ENCODE measurements around the gene GNB1.
"Not testable (repeated sequence)": the region's sequence is repeated elsewhere in the genome, so short reads cannot be mapped to it uniquely, and the experiment has no call there.

GNB1 gene

DNA sequence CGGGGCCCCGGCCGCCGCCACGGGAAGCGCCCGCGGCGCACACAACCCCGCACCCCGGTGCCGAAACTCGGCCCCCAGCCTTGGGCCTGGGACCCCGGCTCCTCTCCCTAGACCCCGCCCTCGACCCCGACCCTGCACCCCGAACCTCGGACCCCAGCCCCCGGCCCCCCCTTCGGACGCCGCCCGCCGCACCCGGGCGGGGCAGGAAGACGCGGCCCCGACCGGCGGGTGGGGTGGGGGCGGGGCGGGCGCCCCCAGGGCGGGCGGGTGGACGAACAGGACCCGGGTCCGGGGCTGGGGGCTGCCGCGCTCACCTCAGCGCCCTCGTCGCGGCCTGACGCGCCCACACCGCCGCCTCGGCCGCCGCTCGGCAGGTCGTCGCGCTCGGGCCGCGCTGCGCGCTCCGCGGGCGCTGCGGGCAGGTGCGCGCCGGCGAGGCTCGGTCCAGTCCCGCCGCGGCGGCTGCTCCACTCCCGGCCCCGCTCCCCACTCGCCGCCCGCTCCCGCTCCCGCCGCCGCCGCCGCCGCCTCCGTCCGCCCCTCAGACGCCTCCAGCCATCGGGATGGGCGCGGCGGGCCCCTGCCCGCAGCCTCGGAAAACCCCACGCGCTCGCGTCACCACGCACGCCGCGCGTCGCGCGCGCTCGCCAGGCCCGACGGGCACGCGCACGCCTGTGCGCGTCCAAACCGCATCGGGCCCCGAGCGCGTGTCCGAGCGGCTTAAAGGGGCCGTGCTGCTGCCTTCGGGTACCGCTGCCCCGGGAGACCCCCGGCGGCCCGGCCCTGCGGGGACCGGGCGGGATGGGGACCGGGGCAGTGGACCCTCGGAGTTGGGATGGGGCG lies at the start of gene GNB1:
TSS of gene GNB1 (minus strand) at position 582 of the 843 bp plus-strand sequence. CDS start 65,634 bp downstream, outside the sequence.
- peak; percentile 91 to 98 (median 94) for DNase-seq

DNA sequence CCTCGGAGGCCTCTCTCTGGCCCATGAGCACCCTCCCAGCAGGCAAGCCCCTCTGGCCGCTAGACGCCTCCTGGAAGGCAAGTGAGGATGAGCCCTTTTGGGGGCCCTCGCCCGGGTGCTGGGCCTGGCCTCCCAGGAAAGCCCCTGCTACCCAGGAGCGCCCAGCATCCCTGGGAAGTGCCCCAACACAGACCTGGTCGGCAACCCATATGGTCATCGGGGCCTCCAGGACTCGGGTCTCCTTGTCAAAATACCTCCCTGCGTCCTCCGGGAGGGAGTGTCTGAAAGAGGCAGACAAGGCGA lies 49.2 kb upstream of the GNB1 start:
- no peak for DNase-seq

DNA sequence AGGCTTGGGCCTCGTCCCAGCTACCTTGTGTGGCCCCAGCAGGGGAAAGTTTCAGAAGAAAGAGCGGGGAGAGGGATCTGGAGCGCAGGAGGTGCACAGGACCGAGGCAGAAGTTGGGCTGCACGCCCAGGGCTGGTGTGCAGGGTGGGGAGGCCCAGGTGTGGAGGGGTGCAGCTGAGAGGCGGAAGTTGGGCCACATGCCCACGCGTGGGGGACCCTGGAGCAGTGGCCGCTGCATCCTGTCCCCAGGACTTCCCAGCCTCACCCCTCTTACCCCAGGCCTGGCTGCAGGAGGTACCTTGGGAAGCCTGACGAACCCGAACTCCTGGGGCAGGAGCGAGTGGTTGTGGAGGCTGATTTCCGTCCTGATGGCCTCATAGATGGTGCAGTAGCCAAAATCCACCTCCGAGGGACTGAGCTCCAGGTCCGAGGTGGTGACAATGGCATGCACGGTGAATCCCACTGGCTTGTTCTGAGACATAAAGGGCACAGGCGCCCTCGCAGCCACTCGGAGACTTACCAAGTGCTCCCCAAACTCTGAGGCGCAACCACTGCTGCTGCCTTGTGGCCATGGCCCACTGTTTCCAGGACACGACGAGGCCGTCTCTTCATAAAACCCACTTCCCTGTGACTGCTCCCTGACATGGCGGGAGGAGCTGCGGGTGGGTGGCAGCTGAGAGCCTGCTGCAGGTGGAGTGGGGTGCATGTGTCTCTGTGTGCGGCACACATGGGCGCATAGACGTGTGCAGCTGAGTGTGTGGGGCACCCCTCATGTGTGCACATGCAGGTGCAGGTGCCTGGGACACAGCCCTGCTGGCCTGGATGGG lies 48.6 kb upstream of the GNB1 start:
- DNase-seq = no peak

DNA sequence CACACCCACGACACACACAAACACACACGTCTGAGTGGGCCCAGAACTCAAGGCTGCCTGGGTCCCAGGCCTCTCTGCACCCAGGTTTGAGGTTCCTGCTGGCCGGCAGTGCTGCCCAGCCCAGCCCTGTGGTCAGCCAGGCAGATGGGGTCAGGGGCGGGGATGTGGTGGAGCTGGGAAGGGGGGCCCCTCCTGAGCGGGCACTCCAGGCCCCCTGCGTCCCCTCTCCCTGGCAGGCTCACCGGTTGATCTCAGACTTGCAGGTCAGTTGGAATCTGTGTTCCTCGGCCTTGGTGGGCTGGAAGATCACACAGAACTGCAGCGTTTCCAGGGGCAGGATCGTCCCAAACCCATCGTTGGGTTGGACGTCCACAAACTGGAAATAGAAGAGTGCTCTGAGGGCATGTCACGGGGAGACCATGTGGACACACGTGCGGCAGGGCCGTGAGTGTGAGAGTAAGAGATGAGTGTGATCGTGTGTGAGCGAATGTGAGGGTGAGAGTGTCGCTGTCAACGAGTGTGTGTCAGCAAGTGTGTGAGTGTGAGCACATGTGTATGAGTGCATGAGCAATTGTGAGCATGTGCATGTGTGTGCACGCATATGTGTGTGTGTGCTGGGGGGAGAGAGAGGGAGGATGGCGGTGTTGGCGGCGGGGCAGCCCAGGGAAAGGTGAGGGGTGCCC lies 47.9 kb upstream of the GNB1 start:
- no peak for DNase-seq

DNA sequence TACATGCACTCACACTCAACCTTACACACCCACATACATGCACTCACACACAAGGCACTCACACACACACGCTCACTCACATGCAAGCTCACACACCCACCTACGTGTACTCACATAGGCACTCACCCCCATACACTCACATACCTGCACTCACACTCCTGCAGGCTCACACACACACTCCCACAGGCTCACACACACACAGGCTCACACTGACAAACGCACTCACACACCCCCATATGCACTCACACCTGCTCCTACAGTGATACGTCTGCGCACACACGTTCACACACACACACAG lies 47.3 kb upstream of the GNB1 start:
- no peak for DNase-seq

DNA sequence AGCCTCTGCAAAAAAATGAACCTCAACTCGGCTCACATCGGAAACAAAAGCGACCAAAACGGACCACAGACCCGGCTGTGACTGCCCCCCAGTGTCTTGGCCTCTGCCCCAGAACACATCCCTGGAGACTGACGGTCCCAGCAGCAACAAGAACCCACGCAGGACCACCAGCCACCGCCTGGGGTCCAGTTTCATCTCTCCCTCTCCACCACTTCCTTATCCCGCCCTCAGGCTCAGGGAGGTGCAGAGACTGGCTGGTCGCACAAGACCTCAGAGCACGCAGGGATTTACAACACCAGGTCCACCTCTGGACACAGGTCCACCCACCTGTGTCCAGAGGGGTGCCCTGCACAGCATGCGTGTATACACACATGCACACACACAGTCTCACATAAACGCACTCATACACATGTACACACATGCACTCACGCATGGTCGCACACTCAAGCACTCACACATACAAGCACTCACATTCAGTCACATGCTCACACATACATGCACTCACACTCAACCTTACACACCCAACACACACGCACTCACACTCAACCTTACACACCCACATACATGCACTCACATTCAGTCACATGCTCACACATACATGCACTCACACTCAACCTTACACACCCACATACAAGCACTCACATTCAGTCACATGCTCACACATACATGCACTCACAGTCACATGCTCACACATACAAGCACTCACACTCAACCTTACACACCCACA lies 46.8 kb upstream of the GNB1 start:
- DNase-seq = no peak

DNA sequence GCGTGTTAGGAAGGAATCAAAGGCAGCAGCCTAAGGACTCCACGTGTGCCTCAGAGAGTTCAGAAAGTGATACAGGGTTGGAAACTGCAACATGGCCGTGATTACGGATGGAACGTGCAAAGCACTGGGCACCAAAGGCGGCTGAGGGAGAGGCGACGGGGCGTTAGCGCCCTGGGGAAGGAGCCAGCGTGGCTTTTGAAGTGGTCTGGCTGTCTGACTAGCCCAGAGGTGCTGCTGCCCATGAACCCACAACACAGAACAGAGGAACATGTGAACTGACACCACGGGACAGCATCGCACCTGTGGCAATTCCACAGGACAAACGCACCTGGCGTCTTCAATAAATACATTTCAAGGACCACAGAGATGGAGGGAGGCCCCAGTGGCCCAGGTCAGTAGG lies 46.2 kb upstream of the GNB1 start:
- no peak for DNase-seq

DNA sequence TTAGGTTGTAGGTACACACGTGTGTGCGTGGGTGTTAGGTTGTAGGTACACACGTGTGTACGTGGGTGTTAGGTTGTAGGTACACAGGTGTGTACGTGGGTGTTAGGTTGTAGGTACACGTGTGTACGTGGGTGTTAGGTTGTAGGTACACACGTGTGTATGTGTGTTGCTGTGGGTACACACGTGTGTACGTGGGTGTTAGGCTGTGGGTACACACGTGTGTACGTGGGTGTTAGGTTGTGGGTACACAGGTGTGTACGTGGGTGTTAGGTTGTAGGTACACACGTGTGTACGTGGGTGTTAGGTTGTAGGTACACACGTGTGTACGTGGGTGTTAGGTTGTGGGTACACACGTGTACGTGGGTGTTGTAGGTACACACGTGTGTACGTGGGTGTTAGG lies 44.0 kb upstream of the GNB1 start:
- not testable (repeated sequence) for DNase-seq

DNA sequence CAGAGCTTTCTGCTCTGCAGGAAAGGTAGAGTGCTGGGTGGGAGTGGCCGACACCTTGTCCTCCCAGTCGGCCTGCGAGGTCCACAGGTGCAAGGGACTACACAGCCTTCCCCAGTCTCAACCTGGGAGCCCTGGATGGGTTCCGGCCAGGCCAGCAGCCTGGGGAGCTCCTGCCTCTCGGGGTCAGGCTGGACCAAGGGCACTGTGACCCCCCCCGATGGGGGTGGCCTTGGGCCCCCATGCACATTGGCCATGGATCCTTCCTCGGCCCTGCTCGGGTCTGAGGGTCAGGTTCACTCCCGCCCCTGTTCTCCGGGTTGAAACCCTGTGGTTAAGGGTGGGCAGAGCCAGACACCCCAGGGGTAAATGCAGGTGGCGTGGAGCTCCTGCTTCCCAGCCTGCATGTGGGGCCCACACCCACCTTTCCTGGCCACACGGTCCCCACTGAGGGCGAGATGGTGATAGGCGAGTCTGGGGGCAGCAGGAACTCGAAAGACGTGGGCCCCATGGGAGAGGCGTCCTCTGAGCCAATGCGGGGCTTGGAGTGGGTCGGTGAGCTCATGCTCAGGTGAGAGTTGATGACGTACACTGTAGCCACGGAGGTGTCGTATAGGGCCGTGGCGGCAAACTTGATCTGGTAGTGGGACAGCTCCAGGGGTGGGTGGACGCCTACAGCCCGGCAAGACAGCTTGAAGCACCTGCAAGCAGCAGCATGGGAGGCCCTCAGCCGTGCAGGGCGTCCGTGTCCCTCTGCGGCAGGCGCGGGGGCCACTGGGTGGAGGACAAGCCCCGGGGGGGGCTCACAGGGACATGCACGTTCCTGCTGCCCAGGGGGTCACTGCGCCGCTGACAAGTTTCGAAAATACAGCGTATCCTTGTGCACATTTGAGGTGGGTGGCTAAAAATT lies 39.0 kb upstream of the GNB1 start:
- no peak for DNase-seq

DNA sequence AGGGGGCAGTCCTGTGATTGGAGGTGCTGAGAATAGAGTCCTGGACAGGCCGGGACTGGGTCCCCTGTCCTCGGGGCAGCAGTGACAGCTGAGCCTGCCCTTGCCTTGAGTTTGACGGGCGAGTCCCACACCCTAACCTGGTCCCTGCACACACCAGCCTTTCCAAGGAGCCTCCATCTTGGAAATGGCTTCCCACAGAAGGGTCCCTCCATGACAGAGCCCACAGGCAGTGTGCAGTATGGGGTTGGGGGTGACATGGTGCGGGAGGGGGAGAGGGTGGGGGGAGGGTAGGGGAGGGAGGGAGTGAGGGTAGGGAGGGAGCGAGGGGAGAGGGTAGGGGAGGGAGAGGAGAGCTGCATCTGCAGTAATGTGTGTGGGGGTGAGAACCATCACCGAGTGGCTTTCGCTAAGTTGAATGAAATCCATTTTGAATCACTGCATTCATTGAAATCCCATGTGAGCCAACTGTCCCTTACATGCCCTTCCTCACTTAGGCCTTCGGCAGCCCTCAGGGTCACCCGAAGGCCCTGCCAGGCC lies 38.3 kb upstream of the GNB1 start:
- DNase-seq = no peak

DNA sequence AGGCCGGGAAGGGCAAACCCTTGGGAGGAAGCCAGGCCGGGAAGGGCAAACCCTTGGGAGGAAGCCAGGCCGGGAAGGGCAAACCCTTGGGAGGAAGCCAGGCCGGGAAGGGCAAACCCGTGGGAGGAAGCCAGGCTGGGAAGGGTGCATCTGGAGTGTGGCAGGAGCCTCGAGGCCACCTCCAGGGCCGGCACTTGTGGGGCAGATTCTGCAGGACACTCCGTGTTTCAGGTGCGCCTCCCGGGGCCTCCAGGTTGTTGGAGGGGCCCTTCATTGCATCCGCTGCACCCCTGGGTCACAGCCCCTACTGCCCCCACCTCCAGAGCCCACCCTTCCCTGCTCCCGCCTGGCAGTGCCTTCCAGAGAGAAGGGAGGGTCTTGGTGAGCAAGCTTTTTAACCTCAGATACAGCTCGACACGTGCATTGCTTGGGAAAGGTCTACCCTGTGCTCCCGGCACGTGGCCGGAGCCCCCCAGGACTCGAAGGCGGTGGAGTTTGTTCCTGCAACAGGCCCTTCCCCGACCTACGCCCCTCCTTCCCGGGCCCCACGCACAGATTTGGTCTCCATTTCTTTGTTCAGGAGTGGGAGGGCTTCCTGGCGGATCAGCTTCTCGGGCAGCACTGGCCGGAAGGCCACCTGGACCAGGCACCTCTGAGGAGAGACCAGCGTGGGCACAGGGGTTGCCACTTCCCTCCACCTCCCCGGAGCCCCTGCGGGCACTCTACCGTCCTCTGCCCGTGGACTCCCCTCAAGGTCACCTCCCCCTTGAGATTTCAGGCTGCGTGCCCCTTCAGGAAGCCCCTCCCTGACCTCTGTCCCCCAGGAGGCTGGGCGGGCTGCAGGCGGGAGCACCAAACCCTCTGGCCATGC lies 37.6 kb upstream of the GNB1 start:
- no peak for DNase-seq

DNA sequence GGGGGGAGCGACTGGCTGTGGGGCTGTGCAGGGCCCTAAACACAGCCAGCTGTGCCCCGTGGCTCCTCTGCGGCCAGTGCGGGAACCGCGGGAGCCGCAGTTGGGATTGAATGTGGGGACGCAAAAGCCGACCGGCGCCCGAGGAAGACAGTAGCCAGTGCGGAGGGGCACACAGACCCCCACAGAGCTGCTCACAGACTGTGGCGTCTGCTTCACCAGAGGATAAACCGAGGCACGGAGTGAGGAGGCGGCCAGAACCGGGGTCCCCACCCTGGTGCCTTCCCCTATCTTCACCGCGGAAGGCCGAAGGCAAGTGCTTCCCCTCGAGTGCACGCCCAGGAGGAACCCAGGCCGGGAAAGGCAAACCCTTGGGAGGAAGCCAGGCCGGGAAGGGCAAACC lies 36.9 kb upstream of the GNB1 start:
- no peak for DNase-seq

DNA sequence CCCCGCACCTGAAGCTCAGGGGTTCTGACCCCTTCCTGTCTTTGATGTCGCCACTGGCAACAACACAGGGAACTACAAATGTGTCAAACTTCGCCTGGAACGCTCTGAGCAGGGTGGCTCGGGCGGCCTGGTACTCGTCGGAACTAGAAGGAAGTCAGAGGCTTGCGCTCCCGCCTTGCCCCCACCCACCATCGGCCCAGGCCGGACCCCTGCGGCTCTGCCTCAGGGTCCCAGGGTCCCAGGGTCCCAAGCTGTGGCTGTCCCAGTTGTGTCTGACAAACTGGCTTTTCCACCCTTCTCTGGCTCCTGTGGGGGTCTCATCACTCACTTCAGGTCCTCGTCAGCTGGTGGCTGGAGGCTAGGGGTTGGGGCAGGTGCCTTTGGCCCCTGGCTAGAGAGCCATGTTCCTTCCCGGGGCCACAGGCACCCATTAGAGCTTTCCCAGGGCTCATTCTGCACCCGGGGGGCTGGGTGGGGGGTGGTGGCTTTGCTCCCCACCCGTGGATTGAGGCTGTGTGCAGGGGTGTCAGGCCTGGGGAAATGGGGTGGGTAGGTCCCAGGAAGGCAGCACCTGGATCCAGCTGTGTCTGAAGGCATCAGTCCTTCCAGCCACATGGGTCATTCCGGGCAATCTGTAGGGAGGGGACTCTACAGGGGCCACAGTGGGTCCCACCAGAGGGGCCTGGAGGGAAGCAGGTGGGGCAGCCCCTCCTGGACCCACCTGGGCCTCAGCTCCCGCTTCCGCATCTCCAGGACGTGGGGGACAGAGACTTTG lies 36.2 kb upstream of the GNB1 start:
- DNase-seq = no peak

DNA sequence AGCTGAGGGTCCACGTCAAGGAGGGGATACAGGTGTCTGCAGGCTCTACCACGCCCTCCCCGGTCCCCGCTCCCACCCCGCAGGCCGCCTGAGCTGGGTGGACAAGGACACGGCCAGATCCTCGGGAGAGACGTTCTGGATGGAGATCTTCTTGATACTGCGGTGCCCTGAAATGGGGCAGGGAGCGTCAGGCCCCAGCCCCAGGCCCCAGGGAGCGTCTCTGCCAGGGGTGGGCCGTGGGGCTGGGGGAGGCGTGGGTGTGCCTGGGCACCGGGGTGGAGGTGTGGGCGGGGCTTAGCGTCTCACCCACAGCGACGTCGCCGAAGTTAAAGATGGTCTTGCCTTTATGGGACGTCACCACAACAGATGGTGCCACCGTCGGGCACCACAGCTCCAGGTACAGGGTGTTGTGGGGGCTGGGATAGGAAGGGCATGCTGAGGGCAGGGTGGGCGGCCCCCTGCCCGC lies 35.5 kb upstream of the GNB1 start:
- DNase-seq = no peak

DNA sequence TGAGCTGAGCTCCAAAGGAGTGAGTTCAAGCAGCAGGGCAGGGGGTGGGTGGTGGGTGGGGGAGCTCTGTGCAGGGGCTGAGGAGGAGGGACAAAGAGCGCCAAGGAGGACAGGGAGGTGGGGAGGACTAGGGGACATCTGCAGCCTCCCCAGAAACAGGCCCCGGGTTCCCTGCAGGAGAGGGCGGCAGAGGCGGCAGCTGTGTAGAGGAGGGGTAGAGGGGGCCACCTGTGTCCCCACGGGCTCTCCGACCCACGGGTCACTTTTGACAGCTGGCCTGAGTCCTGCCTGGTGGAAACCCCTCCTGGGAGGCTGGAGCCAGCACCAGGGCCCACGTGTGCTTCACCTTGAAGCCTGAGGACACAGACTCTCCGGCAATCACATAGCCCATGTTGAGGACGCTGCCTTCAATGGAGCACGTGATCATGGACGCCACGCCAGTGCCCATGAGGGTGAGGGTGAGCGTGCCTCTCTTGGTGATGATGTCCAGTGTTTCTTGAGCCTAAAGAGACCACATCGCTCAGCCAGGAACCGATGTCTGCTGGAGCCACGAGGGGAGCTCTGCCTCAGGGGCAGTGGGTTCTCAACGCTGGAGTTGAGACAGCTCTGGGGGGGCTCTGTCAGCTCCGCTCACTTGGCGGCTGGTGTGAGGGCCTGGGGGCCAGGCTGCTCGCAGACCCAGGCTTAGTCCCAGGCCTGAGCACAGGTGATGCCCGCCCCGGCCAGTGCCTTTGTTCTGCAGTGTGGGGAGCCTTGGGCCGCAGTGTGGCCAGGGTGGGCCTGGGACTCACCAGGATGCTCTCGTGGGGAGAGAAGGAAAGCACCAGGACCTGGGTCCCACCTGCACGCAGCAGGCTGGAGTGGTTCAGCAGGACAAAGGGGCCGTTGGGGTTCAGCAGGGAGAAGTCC lies 34.8 kb upstream of the GNB1 start:
- no peak for DNase-seq

DNA sequence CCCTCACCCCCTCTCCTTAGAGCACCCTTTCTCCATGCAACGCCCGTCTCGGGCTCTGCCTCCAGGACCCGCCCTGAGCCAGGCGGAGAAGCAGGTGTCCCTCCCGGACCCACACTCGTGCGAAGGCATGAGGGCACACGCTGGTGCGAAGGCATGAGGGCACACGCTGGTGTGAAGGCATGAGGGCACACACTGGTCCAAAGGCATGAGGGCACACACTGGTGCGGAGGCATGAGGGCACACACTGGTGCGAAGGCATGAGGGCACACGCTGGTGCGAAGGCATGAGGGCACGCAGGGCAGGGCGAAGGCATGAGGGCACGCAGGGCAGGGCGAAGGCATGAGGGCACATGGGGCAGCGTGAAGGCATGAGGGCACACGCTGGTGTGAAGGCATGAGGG lies 34.0 kb upstream of the GNB1 start:
- DNase-seq = no peak

DNA sequence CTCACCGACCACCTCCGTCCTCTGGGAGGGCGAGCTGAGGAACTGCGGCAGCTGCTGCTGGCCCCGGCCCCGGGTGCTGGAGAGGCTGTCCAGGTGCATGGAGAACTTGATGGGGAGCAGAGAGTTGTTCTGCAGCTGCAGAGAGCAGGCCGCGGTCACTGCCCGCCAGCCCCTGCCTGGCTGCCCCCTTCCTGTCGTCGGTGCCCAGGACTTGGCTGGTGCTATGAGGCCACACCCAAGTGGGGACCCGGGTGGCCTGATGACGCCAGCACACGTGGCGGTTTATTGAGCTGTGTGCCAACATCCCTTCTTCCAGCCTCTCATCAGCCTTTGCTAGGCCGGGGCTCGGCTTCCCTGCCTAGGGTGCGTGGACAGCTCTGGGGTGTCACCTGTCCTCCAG lies 33.5 kb upstream of the GNB1 start:
- DNase-seq = peak in 1 of 3 experiments; percentile 7

DNA sequence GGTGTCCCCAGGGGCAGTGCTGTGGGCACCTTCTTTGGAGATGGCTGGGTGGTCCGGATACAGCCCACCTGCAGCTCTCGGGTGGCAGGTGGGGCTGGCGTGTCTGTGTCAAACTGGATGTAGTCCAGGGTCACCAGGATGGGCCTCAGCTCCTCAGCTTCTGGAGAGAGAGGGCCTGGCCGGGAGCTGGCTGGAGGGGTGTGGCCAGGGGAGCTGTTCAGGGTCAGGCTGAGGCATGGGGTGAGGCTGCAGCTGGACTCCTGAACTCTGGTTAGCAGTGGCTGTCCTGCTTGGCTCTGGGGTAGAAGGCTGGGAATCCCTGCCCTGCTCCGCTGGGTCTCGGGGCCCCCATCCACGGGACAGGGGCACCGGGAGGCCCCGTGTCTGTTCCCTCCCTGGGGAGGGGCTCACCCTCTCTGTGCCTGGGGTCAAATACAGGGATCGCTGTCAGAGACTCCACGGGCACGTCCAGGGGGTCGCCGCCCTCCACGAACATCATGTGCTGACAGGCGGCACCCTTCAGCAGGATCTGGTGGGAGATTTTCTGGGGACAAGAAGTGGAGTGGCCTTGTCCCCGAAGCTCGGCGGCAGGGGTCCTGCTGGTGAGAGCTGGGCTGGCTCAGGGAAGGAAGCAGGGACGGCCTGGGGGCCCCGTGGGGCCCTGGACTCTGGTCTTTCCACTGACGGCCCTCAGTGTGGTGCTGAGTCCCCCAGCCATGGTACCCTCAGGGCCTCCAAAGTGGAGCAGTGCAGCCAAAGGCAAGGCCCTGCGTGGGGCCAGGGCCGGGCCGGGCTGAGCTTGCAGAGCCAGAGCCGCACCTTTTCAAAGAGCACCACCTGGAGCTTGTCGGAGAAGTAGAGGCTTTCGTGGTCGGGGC lies 32.3 kb upstream of the GNB1 start:
- DNase-seq = no peak
